ENCODE measurements around the gene SMARCC1. TPM values are rescaled to one million over a fixed set of nuclear protein-coding genes. Genes with fewer than 3 reads are reported as not detected.
A peak's percentile ranks its signal among the peaks of the same experiment; 100 is the strongest.

Gene SMARCC1
- total RNA-seq, 4 donors from 2014 or later = 38.5 to 54.2 (median 42.9) TPM

DNA sequence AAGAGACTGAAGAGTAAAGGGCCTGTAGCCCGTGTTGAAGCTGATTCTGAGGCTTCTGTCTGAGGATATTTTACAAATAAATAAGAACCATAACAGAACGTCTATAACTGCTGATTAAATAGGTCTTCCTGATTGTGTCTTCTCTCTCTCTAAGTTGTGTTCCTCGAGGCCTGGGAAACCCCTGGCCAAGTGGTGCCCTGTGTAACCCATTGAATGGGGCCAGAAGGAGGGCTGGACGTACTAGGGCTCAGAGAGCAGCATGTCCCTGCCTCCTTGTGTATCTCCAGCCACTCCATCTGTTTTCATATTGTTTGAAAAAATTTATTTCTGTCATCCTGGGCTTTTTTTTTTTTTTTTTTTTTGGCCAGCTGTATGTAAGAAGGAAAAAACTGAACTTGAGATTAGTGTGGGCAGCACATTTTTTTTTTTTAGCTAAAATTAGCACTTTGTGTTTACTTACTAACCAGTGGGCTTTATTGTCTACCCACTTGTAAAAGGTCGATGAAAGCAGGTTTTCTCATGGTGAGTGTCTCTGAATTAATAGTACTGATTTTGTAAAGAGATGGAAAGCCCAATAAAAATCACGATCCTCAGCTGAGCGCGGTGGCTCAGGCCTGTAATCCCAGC, 32.0 kb upstream of the SMARCC1 start:
- DNase-seq (ENCODE audit: low spot score in 2 of 2) = no peak
- intact Hi-C loops (cut with DNase I; ENCODE audit: low total_unique reads) = no loop called here
- TF ChIP-seq, protein P1, sequence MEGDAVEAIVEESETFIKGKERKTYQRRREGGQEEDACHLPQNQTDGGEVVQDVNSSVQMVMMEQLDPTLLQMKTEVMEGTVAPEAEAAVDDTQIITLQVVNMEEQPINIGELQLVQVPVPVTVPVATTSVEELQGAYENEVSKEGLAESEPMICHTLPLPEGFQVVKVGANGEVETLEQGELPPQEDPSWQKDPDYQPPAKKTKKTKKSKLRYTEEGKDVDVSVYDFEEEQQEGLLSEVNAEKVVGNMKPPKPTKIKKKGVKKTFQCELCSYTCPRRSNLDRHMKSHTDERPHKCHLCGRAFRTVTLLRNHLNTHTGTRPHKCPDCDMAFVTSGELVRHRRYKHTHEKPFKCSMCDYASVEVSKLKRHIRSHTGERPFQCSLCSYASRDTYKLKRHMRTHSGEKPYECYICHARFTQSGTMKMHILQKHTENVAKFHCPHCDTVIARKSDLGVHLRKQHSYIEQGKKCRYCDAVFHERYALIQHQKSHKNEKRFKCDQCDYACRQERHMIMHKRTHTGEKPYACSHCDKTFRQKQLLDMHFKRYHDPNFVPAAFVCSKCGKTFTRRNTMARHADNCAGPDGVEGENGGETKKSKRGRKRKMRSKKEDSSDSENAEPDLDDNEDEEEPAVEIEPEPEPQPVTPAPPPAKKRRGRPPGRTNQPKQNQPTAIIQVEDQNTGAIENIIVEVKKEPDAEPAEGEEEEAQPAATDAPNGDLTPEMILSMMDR (IDR thresholded peaks at IDR 0.05) = no peak
- TF ChIP-seq POLR2A (IDR thresholded peaks at IDR 0.05) = no peak
- WGBS, 2 donors = 84% methylated on average over 8 of the region's 8 CpGs
- no peak overlapping the region for H3K4me3 ChIP-seq (ENCODE audit: low read depth, poor library complexity, severe bottlenecking)

GRCh38 chr3:47804577-47804976, 22.9 kb upstream of the SMARCC1 start:
- TF ChIP-seq POLR2A (IDR thresholded peaks at IDR 0.05) = no peak
- TF ChIP-seq, protein P1 (IDR thresholded peaks at IDR 0.05) = no peak
- intact Hi-C loops (cut with DNase I; ENCODE audit: low total_unique reads) = no loop called here
- 59 to 67% methylated on average over 1 of the region's 1 CpG for WGBS, 2 donors
- DNase-seq (ENCODE audit: low spot score in 2 of 2) = no peak
- H3K4me3 ChIP-seq (ENCODE audit: low read depth, poor library complexity, severe bottlenecking) = no peak overlapping the region

DNA sequence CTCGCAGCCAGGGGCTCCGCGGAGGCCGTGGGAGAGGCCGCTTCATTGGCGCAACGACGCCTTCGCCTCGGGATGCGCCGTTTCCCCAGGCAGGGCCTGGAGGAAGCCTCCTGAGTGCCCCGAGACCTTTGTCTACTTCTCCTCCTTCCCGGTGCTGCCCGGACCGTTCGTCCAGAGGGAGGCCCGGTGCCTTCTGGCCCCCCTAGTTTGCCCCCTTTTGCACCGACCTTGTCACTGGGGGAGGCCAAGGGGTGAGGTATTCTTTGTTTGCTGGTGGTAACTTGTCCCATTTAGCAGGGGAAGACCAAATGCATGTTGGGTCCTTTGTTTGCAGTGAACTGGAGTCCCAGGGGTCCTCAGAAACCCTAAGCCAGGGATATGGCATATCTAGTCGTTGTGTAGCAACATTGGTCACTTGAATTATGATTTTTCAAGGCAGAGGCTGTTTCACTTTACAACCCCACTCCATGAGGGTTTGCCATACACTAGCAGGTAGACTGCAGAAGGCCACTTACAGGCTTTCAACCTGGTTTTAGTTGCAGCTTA, 21.9 kb upstream of the SMARCC1 start:
- TF ChIP-seq POLR2A (IDR thresholded peaks at IDR 0.05) = no peak
- TF ChIP-seq, protein P1 (IDR thresholded peaks at IDR 0.05) = no peak
- 1% methylated on average over 11 to 20 of the region's 20 CpGs for WGBS, 2 donors
- H3K4me3 ChIP-seq (ENCODE audit: low read depth, poor library complexity, severe bottlenecking) = peak overlapping the region; percentile 84
- no peak for DNase-seq (ENCODE audit: low spot score in 2 of 2)
- intact Hi-C loops (cut with DNase I; ENCODE audit: low total_unique reads) = no loop called here

DNA sequence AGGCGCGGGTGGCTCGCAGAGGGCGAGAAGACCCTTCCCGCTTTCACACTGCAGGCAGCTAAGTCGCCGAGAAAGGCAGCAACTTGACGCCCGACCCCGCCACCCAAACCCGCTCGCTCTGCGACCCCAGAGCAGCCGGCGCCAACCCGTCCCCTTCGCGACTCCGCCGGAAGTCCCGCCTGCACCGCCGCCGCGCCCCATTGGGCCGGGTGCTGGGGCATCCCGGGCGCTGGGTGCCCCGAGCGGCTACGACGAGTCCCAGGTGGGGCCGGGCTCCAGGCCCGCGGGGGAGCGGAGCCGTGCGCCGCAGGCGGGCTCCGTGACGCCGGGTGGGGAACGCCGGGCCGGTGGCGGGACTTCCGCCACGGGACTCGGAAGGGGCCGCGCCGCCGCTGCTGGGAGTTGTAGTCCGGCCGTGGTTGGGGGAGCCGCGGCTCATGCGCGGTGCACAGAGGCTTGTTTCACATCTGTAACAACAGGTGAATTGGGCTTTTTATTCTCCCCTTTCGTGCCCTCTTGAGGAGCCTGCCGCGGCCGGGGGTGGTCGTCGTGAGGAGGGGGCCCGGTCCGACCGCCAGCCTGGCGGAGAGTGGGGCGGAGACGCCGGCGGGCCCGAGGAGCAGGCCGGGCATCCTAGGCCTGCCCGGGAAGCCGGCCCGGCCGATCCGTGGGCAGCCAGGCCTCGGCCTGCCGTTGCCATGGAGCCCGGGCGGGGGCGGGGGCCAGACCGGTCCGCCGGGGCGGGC, 21.2 kb upstream of the SMARCC1 start, which contains the start of gene DHX30:
Gene DHX30, plus strand, starts transcription at position 405 of the 746 bp plus-strand sequence. CDS start 7,546 bp downstream, outside the sequence.
- peak; percentile 76 to 96 for DNase-seq (ENCODE audit: low spot score in 2 of 2)
- 1 to 2% methylated on average over 58 to 66 of the region's 90 CpGs for WGBS, 2 donors
- H3K4me3 ChIP-seq (ENCODE audit: low read depth, poor library complexity, severe bottlenecking) = peak within 1 kb of the TSS; percentile 84
- TF ChIP-seq, protein P1 (IDR thresholded peaks at IDR 0.05) = no peak
- TF ChIP-seq POLR2A (IDR thresholded peaks at IDR 0.05) = no peak
- intact Hi-C loops (cut with DNase I; ENCODE audit: low total_unique reads) = no loop called here

DNA sequence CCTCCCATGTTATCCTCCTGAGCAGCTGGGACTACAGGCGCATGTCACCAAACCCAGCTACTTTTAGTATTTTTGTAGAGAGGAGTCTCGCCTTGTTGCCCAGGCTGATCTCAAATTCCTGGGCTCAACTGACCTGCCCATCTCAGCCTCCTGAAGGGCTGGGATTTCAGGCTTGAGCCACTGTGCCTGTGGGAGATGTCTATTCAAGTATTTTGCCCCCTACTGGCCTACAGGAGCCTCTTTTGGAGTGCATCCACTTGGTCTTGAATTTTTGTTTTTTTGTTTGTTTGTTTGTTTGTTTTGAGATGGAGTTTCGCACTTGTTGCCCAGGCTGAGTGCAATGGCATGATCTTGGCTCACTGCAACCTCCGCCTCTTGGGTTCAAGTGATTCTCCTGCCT, 18.0 kb upstream of the SMARCC1 start:
- 71 to 95% methylated on average over 4 of the region's 4 CpGs for WGBS, 2 donors
- intact Hi-C loops (cut with DNase I; ENCODE audit: low total_unique reads) = loop anchor here (10.0 kb wide), 1 partner anchor 375 kb away; no protein-coding TSS in a partner anchor
- TF ChIP-seq, protein P1 (IDR thresholded peaks at IDR 0.05) = no peak
- TF ChIP-seq POLR2A (IDR thresholded peaks at IDR 0.05) = no peak
- H3K4me3 ChIP-seq (ENCODE audit: low read depth, poor library complexity, severe bottlenecking) = no peak overlapping the region
- DNase-seq (ENCODE audit: low spot score in 2 of 2) = no peak
